GM15510 (cell line): ENCODE measurements around the gene KCNAB1.
A peak's percentile ranks its signal among the peaks of the same experiment; 100 is the strongest.

Source experiments
- POLR2A ChIP-seq: IDR thresholded peaks from 3 replicates; pipeline ENCODE4 v1.6.1; 2011; ENCODE audit warnings: borderline replicate concordance; ENCODE audit not compliant: insufficient read length; ENCODE audit errors: extremely low read depth

KCNAB1 gene

DNA sequence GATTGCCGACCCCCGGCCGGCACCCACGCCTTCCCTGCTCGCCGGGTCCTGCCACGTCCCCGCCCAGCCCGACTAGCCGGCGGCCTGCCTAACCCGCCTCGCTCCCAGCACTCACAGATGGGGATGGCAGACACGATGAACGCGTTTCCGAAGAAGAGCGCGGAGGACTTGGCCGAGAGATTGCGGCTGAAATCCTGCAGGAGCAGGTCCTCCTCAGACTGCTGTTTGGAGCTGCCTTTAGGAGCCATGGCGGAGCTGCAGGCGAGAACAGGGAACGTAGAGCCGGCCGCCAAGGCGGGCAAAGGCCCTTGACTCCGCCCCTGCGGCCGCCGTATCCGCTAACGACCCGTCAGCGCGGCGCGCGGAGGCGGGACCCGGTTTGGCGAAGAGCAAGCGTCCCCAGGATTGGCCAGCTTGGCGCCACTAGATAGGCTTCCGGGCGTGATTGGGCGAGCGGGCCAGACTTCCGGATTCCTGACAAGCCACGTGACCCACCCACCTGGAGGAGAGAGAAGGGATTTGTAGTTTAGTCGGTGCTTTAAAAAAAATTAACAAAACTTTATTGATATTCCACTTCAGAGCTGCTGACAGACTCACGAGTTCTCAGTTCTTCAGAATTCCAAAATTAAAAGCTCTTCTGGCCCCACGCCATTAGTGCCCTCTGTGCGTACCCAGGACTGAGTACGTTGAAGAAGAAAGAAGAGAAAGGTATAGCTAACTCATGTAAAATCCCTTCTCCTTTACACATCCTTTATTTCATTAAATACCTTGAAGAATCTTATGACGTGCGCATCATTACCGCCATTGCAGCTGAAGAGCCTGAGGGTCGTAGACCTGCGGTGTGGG is 434.7 kb downstream of the KCNAB1 start, which contains the start of gene SSR3:
SSR3 (minus strand) TSS at position 276 of the 846 bp plus-strand sequence; CDS start at position 248, 28 bp downstream.
- TF ChIP-seq POLR2A: peak; percentile 82

DNA sequence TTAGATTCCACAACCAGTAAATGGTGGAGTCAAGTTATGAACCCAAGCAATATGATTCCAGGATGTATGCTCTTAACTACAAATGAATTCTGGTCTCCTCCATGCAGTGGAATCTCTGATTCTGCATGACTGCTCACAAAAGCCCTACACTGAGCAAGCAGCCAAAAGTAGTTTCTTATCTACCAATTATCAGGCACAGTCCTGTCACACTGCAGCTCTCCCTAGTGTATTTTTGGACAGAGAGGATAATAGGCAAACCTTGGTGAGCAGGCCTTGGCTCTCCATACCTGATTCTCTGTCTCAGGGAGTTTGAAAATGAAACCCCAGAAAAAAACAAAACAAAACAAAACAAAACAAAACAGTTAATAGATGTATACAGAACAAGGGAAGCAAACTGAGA is 438.0 kb downstream of the KCNAB1 start:
- no peak for TF ChIP-seq POLR2A

DNA sequence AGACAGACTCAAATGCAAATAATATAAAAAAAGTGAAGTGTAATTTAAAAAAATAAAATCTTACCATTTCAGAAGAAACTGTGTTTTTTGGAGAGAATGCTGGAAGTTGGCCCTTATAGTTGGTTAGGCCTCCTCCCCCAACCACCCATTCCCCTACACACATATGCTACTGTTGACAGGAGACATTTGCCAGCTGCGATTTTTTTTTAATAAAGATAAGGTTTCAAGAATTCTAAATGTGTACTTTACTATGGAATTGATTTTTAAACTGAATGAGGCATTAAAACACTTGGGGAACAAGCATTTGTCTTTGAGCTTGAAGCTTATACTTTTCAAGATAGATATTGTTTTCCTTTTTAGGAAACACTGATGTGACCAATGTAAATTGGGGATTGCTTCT is 438.9 kb downstream of the KCNAB1 start:
- TF ChIP-seq POLR2A: no peak

DNA sequence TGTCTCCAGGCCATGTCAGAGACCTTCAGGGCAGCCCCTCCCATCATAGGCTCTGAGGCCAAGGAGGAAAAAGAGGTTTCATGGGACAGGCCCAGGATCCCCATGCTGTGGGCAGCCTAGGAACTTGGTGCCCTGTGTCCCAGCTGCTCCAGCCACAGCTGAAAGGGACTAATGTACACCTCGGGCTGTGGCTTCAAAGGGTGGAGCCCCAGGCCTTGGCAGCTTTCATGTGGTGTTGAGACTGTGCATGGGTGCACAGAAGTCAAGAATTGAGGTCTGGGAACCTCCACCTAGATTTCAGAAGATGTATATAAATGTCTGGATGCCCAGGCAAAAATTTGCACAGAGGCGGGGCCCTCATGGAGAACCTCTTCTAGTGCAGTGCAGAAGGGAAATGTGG is 441.2 kb downstream of the KCNAB1 start:
- TF ChIP-seq POLR2A: no peak

DNA sequence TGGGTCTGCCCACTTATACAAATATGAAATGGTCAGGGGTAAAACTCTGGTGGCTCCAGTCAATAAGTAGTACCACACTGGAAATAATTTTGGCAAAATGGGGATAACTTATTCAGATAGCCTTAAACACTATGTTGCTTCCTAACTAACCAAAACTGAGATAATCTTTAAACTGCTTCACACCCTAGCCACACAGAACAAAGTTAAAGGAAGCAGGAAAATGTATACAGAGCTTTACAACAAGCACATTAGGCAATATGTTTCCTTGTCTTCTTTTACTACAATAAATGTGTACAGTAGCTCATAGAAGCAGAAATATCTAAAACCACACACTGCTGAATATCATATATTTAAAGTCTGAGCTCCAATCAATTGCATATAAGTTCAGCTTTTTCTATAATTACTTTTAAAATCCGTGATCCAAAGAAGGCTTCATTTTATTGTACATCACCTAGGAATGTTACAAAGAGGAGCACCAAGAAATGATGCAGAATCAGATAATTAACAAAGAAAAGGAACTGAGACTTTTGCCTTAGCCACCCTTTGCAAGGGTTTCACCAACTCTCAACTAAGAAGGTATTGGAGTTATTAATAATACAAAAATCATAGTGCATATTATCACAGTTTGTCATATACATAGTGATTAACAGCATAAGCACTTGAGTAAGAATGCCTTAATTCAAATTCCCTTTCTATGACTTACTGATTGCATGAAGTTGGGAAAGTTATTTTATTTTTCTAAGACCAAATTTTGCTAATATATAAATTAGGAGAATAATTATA is 443.7 kb downstream of the KCNAB1 start:
- no peak for TF ChIP-seq POLR2A

DNA sequence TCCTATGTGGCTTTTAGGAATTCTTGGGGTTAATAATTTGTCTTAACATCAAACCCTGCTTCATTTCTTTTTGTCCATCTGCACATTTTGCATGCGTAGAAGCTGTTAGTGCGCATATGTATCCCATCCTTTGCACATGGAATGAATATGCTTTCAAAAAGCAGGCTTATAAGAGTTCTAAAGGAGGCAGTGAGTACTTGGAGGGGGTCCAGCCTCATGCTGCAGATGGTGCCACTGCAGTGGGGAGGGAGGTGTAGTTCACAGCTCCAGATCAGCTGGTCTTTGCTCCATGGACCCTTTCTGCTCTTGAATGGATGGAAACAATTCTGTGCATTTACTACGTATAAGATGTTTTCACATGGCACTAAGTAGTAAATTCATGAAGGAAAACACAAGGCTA is 455.3 kb downstream of the KCNAB1 start:
- TF ChIP-seq POLR2A: no peak

DNA sequence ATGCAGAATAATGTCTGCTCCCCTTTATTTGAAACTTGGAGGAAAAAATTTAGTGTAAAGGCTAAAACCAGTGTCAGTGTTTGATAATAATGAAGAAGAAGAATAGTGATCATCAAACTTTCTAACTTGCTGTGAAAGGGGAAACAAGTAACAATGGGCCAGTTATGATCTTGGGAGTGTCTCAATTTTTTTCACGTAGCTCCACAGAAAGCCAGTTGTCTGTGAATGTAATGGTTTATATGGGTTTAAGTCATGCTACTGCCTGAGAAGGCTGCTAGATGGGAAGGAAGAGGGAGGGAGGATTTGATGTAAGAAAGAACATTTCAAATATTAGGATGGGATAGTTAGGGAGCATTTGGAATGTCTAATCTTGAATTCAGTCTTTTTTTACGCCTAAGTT is 455.7 kb downstream of the KCNAB1 start:
- no peak for TF ChIP-seq POLR2A

DNA sequence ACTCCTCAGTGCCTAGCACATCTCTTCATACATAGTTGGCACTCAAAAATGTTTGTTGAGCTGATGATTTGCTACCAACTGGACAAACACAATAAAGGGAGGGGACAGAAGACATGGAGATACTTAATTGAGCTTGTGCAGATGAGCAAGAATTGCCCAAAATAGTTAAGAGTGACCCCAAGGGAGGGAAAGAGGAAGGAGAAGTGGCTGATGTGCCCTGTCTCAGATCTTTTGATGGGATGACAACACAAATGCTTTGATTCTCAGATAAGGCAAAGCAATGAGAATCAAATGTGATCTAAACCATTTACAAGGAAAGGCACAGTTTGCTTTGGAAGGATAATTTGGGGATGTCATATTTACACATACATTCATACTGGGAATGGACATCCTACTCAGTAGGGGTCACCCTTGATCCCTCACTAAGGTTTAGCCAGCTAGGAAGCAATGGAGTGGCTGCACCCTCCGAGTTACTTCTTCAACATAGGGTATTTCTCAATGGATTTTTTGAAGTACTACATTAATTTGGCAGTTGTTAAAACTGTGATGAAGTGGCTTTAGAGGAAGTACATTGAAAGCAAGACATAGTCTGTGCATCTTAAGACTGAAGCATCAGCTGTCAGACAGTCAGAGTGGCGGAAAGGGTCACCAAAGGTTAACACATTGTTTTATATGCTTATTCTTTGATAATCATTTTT is 456.4 kb downstream of the KCNAB1 start:
- TF ChIP-seq POLR2A: no peak

DNA sequence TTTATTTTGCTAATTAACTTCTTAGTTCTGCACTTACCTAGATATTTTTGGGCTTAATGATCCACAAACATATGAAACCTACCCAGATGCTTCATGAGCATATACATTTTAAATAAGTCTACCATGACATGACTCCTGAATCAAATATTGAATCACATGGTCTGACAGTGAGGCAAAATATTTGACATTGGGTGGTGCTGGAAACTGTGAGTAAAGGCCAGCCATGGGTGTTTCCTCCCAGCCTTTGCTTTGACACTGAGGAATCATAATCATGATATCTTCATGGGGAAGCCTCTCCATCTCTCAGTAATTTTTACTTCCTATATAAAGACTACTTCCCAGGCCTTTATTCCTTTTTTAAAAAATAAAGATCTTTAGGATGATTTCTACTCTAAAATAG is 457.4 kb downstream of the KCNAB1 start:
- no peak for TF ChIP-seq POLR2A

DNA sequence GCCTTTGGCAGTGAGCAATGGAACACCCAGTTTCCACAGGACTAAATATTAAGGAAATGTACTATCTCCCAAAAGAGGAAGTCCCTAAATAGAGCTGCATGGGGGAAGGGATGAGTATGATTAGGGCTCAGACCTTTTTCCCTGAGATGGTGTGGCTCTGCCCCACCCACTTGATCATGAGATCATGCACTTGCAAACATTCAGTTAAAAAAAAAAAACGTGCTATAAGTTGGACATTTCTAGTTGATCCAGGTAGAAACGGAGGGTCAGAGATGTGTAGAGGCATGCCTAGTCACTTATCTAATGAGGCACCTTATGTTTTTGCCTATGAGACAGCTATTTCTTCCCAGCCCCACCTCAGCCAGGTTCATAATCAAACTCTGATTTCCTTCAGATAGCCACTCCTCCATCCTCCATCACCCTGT is 459.1 kb downstream of the KCNAB1 start:
- no peak for TF ChIP-seq POLR2A

DNA sequence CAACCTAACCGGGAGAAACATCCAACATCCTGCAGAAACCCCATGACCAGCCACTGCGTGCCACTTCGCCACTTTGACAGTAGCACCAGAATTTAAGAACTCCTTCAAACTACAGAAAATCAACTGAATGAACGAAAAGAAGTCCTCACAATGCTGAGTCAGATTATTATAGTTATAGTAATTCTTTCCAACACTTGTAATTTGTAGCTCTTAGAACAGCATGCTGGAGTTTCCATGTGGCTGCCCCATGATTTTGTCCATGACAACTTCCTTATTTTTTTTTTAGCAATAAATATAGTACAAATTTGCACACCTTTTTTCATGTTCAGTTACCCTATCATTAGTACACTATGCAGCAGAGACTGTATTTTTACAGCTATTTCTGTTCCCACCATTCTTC is 460.7 kb downstream of the KCNAB1 start:
- TF ChIP-seq POLR2A: no peak

DNA sequence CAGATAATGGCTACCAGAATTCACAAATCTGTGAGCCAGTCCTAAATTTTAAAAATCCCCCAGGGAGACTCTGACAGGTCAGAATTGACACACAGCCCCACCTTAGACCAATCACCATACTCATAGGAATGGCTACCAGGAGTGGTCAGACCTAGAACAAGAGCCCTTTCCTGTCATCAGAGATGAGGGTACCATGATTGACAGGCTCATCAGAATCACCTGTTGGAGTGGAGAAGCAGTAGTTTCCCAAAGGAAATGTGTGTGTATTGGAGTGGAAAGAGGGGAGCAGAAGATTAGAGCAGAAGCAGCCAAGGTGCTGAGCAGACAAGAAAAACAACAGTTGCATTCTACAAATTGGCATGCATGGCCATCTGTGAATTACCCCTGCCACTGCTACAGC is 461.6 kb downstream of the KCNAB1 start:
- TF ChIP-seq POLR2A: no peak

DNA sequence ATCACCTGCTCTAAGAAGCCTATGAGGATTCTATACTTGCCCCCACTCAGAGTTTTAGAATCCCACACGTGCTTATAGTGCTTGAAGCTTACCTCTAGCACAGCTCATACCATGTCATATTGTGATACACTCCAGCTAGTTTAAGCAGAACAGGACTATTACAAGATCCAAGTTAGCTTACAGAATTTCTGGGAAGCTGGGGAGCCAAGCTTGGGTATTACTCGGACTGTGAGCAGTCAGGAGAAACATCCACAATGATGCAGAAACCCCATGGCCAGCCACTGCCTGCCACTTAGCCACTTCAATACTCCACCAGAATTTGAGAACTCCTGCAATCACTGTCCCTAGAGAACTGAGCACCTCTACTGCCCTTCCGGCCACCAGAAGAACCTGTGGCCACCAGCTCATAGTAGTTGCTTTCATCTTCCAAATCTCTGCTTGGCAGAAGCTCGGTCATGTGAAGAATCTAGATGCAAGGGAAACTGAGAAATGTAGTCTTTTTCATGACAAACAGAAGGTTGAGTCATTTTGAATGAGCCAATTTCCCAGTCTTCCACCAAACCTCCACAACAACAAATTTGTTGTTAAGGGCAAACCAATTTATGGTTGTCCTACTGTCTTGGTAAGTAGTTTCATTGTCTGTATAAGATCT is 462.3 kb downstream of the KCNAB1 start:
- TF ChIP-seq POLR2A: no peak

DNA sequence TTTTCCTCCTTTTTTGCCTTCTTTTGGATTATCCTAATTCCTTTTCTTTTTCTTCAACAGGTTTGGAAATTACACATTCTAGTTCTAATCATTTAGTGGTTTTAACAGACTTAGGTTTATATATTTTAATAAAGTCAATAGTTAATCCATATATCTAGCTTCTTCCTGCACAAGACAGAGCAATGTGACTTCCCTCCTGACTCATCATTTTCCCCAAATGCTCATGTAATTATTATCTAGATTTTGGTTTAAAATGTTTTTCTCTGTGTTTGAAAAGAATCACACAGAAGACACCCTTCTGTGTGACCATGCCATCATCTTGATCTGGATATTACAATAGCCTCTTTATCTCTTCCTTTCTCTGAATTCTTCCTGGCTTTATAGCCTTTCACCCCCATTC is 463.1 kb downstream of the KCNAB1 start:
- TF ChIP-seq POLR2A: no peak
